ENCODE measurements around the gene SEC31B.

DNA sequence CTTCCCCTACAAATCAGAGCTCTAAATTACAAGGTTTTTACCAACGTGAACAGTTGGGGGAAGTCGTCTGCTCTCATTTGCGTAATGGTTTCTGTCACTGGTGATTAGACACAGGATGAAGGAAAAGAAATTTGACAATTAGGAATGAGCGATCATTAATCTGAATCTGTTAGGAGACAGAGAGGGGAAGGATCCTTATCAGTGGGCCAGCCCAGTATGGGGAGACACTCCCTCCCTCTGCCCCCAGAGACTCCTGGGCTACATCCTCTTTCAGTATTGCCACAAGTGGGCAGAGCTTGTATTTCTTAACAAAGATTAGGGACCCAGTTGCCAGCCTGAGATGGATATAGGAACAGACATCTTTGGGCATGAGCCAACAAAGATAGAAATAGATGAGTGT, 31.5 kb upstream of the SEC31B start:
- TF ChIP-seq, protein P1, sequence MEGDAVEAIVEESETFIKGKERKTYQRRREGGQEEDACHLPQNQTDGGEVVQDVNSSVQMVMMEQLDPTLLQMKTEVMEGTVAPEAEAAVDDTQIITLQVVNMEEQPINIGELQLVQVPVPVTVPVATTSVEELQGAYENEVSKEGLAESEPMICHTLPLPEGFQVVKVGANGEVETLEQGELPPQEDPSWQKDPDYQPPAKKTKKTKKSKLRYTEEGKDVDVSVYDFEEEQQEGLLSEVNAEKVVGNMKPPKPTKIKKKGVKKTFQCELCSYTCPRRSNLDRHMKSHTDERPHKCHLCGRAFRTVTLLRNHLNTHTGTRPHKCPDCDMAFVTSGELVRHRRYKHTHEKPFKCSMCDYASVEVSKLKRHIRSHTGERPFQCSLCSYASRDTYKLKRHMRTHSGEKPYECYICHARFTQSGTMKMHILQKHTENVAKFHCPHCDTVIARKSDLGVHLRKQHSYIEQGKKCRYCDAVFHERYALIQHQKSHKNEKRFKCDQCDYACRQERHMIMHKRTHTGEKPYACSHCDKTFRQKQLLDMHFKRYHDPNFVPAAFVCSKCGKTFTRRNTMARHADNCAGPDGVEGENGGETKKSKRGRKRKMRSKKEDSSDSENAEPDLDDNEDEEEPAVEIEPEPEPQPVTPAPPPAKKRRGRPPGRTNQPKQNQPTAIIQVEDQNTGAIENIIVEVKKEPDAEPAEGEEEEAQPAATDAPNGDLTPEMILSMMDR (IDR thresholded peaks at IDR 0.05 in 2 of 3, conservative IDR thresholded peaks at IDR 0.05 in 1 of 3; ENCODE audit: insufficient read depth in 2 of 3, low read depth in 1 of 3, low read length in 3 of 3) = no peak
- no peak for TF ChIP-seq CHD4 (IDR thresholded peaks at IDR 0.05; ENCODE audit: insufficient read depth, insufficient replicate concordance, low read depth, low read length, poor library complexity, severe bottlenecking)
- TF ChIP-seq PHB2 (IDR thresholded peaks at IDR 0.05; ENCODE audit: low read depth) = no peak
